ENCODE data around the gene FCRL4.
A peak's percentile ranks its signal among the peaks of the same experiment; 100 is the strongest.

FCRL4 gene

DNA sequence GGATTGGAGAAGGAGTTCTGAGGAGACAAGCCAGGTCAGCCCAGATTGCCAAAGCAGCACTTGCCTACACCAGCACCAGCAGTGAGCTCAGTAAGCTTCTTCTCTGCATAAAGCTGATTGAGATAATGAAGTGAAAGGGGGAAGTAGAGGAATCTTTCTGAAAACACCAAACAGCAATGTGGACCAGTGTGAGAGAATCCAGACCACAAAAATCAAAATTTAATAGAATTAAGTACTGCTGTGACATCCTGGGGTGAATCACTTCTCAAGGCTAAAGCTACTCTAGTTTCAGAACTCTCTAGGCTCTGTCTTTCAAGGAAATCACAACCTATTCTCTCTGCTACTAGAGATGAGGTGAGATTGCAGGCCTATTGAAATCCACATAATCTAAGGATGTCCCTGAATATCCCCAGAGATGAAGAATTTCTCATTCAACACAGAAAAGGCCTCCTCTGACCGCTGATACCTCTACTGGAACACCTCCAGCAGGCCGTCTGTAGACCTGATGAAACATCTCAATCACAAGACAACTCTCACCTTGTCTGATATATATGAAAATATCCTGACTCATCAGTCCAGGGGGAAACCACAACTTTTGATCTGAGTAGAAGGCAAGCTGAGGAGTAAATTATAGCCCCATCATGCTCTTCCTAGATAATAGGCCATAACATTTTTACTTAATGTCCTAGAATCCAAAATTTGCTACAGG, at the start of gene FCRL4:
TSS of gene FCRL4 (minus strand) at position 127 of the 709 bp plus-strand sequence. CDS start 141 bp downstream, outside the sequence.
- no peak for DNase-seq

DNA sequence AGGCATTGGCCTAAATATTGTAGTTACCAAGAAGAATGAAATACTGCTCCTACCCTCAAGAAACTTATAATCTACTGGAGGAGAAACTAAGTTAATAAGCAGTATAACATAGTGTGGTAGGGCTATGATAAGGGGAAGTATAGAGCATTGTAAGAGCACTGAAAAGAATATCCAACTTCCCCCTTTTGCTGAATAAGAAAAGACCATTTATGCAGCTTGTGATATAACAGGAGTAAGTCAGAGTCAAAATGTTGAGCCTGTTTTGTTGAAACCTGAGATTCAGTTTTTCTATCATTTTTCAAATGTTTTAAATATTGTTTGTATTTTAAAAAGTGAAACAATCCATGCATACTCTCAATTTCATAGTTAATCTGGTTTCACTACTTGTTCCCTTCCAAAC, 48.3 kb upstream of the FCRL4 start:
- no peak for DNase-seq

DNA sequence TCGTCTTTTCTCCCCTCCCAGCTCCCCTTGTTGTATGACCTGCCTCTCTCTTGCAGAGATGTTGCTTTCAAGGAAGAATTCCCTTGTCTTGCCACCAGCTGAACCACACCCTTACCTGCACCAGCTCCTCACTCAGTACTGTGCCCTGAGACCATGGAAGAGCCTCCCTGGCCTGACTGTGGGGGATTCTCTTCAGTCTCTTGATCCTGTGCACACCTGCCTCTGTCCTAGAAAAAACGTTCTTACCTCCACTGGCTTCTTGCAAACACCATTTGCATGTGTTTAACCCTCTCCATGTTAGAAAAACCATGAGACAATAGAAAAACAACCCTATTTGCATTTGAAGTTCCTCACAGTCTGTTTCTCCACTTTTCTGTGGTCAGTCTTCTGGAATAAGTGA, 43.3 kb upstream of the FCRL4 start:
- no peak for DNase-seq

DNA sequence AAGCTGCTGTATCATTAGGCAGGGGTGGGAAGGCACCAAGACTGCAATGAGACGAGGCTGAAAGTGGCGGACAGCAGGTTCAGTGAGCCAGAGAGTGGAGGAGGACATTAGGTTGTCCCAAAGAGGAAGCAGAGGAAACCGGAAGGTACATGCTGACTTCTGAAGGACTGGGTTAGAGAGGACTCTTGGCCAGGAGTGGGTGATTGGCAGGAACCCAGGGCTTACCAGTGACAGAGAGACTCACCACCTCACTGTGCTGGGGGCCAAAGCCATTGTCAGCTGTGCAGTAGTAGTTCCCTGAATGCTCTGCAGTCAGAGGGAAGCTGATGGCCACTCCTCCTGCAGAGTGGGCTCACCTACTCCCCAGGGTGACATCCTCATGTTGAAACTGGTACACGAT, 41.9 kb upstream of the FCRL4 start:
- no peak for DNase-seq

DNA sequence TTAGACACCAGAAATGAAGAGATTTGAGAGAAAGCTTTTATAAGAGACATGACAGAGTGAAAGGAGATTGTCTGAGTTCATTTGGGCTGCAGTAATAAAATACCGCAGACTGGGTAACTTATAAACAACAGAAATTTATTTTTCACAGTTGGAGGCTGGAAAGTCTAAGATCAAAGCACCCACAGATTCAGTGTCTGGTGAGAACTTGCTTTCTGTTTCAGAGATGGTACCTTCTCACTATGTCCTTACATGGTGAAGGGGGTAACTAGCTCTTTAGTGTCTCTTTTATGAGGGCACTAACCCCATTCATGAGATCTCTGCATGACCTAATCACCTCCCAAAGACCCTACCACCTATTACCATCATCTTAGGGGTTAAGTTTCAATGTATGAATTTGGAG, 30.9 kb upstream of the FCRL4 start:
- no peak for DNase-seq

DNA sequence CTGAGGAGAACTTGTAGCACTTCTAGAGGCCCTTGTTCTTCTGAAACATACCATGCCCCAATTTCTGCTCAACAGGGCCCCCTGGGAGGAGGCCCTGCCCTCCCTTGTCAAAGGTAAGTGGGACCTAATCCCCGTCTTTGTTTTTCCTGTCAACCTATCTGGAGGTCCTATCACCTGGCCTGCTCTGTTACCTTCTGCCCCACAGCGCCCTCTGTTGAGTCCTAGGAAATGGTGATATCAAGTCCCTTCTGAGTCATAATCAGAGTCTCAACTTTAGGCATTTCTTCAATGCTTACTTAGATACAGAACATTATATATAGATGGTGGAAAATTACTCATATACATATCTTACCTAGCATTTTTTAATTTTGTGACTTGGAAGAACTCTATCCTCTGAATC, 28.2 kb upstream of the FCRL4 start:
- DNase-seq = peak in 2 of 4 experiments; percentile 3 to 7

DNA sequence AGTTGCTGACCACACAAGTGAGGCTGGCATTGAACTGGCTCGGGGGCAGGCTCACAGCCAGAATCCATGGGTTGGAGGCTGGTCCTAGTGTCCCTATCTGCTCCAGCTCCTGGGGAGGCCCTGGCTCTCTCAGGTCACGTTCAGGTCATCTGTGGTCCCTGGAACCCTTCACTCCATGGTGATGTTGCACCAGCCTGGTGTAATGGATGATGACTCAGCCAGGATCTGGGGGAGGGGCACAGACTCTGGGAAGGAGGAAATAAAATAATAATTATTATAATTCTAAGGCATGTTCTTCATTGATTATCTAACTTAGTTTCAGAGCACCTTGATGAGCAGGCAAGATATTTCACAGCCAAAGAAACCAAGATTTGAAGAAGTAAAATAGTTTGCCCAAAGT, 26.6 kb upstream of the FCRL4 start:
- no peak for DNase-seq

DNA sequence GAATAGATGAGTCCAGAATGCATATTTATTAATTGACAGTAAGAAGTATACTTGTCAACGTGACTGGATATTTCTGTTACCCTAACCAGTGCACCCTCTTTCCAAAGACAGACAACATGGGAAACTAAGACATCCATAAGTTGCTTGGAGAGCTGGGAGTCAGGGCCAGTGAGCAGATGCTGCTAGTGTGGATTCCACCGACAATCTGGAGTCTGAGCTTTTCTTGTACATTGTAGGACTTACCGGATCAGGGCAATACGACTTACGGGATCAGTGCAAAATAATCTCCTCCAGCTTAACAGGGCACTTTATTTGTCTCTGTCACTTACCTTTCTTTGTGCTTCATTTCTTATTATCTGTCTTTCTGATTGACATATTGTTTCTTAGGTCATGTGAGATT, 24.6 kb upstream of the FCRL4 start:
- DNase-seq = no peak

DNA sequence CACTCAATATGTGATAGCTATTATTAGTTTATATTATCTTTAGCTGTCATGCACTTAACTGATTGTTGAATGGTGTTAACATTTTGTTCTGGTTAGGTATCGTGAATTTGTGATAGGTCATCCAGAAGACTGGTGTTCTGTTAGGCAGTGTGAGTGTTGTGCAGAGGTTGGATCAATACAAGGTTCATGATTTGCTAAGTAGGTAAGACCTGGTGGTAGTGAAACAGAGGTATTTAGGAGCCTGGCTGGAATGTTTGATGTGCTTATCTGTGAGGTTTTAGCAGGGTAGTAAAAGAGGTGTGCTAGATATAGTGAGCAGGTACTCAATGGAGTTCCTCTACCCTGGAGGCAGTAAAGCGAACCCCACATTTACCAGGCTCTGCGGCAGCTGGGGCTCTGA, 20.3 kb upstream of the FCRL4 start:
- DNase-seq = no peak

DNA sequence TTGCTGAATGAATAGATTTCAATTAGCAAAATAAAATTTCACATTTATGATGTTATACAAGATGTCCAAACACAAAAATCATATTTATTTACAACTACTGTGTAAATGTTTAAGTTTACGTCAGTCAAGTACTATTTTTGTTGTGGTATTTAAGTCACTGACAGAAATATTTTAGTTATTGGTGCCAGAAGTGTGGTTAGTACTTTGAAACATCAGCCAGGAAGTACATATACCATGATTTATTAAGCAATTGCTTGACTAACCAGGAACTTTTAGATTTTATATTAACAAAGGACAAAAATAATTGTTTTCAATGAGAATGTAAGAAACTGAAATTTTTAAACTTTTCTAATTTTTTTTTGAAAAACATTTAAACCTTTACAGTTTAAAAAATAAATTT, 2.4 kb upstream of the FCRL4 start:
- DNase-seq = no peak

DNA sequence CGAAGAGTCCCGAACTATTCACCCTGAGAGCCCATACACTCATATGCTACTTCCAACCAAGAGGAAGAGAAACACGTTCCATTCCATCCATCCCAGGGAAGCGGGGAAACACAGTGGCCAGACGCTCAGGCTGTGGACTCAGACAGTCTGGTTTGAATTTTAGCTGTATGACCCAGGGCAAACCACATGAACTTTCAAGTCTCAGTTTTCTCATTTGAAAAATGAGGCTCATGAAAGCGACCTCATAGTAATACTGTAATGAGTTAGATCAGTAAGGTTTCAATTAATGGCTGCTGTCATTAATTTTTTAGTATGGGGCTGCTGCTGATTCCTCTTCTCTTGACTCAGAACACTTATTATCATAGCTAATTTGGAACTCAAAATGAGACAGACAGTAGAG, 1.5 kb downstream of the FCRL4 start:
- no peak for DNase-seq

DNA sequence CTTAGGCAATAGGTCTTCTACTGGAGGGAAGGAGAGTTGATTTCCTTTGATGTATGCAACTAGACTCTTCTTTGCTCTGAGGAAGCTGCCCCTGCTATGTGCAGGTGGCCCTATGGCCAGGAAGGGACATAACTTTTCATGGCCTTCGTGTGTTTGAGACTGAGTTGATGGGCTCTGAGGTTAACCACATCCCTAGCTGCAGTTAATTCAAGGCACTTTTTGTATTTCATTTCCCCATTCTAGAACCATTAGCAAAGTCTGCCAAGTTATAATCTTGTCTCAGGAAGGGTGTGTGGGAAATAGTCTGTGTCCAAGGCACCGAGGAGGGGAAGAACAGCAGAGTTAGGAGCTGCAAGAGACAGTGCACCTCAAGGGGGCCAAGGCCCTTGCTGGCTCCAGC, 2.5 kb downstream of the FCRL4 start:
- DNase-seq = no peak

DNA sequence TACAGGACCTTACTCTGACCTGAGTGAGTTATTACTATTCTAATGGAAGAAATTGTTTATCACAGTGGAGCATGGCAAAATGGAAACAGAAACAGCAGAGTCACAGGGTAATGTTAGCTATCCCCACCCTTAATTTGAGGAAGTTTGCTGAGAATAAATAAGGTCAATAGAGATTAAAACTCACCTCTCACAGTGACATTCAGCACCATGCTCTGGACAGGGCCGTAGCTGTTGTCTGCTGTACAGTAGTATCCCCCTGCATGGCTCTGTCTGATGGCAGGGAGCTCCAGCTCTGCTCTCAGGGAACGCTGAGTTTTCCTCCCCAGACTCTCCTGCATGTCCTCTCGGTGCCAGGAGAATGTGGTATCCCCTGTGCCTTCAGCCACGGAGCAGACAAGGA, 11.9 kb downstream of the FCRL4 start:
- DNase-seq = no peak

DNA sequence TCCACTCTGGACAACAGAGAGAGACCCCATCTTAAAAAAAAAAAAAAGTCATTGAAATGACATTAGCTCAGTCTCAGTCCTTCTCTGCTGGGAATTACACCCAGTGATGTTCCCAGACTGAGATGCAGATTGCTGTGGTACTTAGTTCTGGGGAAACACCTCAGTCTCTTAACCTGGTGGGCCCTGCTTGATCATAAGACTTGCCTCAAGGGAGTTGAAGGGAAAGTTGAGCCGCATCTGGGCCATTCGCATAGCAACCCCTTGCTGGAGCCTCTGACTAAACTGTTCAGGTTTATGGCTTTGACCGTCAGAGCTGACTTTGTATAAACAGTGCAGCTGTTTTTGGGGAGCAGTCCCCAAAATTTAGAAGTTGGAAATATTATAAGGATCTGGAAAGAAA, 13.4 kb downstream of the FCRL4 start:
- DNase-seq = no peak

DNA sequence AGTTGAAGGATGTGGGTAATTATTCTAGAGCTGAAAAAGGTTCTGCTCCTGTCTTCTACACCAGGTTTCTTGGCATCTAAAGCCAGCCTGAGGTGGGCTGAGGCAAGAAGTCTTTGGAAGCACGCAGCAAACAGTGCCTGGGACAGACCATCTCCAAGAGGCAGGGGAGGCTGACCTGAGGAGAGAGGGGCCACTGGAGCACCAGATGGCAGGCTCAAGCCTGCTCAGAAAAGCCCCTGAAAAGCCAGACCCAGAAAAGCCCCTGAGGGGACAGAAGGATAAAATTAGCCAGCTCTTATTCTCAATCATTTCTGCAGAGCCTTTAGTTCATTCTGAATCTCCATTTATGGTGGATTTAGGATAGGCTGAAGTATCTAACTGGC, 17.1 kb downstream of the FCRL4 start:
- no peak for DNase-seq

DNA sequence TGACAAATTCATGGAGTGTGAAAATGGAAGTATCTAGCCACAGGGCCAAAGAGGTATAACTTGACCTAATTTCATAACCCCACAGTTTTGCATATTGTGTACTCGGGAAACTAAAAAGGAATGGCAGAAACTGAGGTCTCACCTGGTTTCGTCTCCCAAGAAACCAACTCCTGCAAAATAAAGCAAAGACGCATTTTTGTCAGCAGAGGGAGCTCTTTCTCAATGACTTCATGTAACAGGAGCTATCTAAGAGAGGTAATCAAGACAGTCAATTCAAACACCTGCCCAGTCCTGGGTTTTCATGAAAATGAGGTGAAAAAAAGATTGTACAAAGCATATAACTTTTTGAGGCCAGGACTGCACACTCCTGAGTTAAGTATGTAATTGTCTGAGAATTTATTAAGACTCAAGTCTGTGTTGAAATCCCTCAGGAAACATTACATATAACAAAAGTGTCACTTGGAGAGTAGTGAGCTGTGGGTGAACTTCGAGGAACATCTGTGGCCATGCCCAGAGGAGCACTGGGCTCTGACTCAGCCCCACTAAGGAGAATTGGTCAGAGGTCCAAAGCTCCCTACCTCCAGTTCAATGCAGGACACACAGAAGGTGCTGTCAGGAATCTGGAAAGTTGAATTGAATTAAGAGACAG, 17.6 kb downstream of the FCRL4 start:
- DNase-seq = no peak

DNA sequence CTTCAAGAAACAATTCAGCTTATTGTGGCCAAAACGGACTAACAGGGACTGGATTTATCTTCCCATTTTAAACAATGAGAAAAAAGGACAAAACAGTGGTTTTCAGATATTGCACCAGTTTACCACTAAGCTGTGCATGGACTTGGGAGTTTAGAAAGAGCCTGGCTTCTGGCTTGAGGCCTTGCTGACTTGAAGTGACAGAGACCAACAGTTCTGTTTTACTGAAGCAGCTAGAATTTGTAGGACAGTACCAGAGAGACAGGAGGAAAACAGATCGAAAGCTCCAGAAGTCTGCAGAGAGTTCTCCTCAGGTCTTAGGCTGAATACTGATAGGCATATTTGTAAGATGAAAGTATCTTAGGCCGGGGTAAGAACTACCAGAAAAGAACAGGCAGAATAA, 20.5 kb downstream of the FCRL4 start:
- no peak for DNase-seq

DNA sequence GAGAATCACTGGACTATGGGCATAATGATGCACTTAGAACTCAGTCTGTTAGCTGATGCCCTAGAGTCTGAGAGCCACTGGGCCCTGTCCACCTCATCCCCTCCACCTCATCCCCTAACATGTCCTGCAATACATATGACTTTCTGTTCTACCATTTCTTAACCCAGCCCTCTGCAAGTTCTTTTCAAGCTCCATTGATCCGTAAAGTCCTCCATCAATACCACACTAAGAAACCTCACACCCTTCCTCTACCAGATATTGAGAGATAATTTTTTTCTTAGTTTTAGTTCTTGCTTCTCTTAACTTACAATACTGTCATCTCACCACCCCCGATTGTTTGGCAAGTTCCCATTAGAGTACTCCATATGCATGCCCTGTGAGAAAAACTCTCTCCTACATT, 22.1 kb downstream of the FCRL4 start:
- DNase-seq = no peak

DNA sequence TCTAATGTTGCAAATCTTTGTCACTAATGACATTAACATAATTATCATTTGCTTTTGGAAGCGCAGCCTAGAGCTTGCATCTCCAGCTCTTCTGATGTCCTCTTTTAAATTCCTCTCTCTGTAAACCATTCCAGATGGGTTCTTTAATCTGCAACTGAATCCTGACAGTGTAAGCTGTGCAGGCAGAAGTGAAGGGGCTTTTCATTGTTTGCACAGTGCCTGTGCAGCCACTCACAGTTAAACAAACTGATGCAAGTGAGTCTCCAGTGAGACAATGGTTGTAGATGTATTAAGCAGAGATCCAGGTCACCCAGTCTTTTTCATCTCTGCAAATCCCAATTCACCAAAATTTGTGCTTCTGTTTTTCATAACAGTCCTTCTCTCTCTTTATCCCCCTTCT, 23.0 kb downstream of the FCRL4 start:
- no peak for DNase-seq

DNA sequence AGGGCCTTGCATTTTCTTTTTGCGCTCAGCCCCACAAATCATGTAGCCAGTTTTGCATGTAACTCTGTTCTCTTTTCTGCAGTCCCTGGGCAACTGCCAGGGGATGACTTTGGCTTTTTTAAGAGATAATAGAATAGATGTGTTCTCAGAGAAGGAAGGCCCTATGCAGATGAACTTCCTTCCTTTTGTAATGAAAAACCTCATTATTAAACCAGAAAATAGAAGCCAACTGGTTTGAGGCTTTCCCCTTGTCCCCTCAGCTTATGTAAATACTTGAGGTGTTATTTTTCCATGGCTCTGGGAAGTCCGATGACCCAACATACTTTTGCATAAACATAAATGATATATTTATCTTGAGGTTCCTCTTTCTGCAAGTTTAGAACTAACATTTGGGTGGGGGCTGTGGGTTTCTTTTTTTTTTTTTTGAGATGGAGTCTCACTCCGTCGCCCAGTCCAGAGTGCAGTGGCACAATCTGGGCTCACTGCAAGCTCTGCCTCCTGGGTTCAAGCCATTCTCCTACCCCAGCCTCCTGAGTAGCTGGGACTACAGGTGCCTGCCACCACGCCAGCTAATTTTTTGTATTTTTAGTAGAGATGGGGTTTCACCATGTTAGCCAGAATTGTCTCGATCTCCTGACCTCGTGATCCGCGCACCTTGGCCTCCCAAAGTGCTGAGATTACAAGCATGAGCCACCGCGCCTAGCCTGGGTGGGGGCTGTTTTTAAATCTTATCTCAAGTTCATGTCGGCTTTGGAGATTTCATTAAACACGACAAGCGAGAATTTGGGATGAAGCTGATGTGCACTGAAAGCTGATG, 31.2 kb downstream of the FCRL4 start:
- no peak for DNase-seq

DNA sequence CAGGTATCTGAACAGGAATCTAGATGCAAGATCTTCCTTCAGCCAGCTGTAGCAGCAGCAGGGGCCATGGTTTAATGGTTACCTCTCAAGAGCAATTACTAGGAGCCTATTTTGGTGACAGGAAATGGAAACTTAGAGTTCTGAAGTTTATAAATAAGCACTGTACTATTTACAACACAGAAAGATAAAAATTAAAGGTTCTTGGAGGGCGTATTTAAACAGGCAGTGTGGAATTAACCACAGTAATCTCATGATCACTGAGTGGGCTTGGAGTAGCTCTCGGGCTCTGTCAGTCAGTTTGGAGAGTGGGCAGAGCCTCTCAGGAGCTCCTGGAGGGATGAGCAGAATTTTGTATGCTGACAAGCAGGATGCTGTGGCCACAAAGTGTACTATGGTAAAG, 35.4 kb downstream of the FCRL4 start:
- no peak for DNase-seq

DNA sequence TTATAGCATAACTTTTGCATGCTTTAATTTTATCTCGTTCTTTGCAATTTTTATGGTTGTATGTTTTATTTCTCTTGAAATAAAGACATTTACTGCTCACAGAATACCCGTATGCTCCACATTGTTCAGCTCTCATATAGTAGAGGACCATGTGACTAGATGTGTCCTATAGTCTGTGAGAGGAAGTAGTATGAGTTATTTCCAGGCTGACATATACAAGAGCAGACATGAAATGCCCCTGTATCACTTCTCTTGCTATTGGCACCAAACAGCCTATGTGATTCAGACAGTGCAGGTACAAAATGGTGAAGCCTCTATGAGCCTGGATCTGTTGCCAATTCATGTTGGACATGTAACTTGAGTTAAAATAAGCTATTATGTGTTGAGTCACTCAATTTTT, 39.8 kb downstream of the FCRL4 start:
- DNase-seq = no peak

DNA sequence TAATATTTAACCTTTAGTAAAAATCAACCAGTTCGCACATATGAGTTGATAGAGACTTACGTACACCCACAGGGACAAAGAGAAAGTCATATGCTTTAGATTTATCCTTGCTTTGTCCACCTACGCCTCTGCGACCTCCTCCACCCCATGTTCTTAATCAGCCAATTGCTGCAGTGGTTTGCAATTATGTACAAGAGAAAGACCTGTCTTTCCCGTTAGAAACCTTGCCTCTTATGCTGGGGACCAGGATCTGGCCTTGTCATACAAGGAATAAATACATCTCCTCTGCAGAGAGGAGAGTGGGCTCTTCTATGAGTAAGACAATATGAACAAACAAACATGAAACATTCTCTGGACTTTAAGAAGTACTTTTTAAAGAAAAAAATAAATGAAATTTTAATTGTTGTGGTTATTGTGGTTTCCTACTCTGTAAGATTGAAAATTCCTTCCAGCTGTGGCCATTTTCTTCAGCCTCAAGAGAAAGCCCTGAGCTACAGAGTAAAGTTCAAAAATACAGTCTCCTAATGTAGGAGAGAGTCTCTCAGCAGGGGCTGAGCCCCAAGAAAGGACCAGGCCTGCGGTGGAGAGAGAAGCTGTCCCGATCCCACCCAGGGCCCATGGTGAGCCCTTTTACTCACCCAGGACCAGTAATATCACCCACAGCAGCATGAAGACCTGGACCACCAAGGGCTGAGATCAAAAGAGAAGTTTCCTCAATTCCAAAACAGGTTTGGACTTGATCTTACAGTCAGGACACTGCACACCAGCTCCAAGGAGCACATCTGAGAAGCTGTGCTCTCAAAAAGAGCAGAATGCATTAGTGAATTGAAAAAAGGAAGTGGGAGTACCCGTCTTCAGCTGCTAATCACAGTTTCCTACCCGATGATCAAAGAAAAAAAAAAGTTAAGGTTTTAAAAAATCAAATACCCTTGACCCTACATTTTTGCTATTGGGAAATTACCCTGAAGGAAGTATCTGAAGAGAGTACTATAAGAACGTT, 45.9 kb downstream of the FCRL4 start, which contains the start of gene FCRL5:
TSS of gene FCRL5 (minus strand) at position 822 of the 1,000 bp plus-strand sequence. CDS start at position 669, 153 bp downstream.
- DNase-seq = no peak
